GM06990 (cell line): ENCODE results near the gene SYNGR1.

Experiments used
- DNase-seq: peaks from one replicate; pipeline ENCODE4 v3.0.0-alpha.2; 2011; ENCODE audit not compliant: insufficient read length; ENCODE audit errors: extremely low read depth
- H3K27me3 ChIP-seq: replicated peaks from 2 replicates; pipeline ENCODE4 v1.6.0; 2011; ENCODE audit warnings: low read length; ENCODE audit not compliant: control insufficient read depth, insufficient read depth
- H3K36me3 ChIP-seq: 2 replicates; pipeline ENCODE4 v1.5.1; 2011; ENCODE audit warnings: low read length; ENCODE audit not compliant: control insufficient read depth, insufficient read depth
- H3K4me3 ChIP-seq: replicated peaks from 2 replicates; pipeline ENCODE4 v1.5.1; 2011; ENCODE audit warnings: low read depth, mild to moderate bottlenecking, control low read depth, low read length
- CTCF ChIP-seq: IDR thresholded peaks from 2 replicates; pipeline ENCODE4 v1.5.1; 2011; ENCODE audit warnings: low read length, control low read depth, mild to moderate bottlenecking, inconsistent platforms; ENCODE audit not compliant: insufficient read depth, poor library complexity, severe bottlenecking

Gene SYNGR1

GRCh38 chr22:39379756-39380730, 30.3 kb downstream of the SYNGR1 start:
- Histone ChIP-seq H3K27me3 (no peaks in the 10 kb centered on the region), H3K4me3 (no peak overlapping the region), H3K36me3 (no peaks in the 10 kb centered on the region)
- no peak for TF ChIP-seq CTCF
- no peak for DNase-seq

- TF ChIP-seq CTCF: no peak
- DNase-seq: no peak
- no peaks in the 10 kb centered on the region for H3K27me3 ChIP-seq
- no peak overlapping the region for H3K4me3 ChIP-seq
- H3K36me3 ChIP-seq: no peaks in the 10 kb centered on the region
These were observed 31.4 kb downstream of the SYNGR1 start for GRCh38 chr22:39381009-39381755.

- no peaks in the 10 kb centered on the region for H3K36me3 ChIP-seq
- no peaks in the 10 kb centered on the region for H3K27me3 ChIP-seq
- TF ChIP-seq CTCF: no peak
- no peak for DNase-seq
- no peak overlapping the region for H3K4me3 ChIP-seq
These were observed 32.1 kb downstream of the SYNGR1 start for GRCh38 chr22:39381930-39382329.

- H3K36me3 ChIP-seq: no peaks in the 10 kb centered on the region
- H3K4me3 ChIP-seq: no peak overlapping the region
- TF ChIP-seq CTCF: no peak
- DNase-seq: peak; percentile 65
- no peaks in the 10 kb centered on the region for H3K27me3 ChIP-seq
These were observed 32.6 kb downstream of the SYNGR1 start for GRCh38 chr22:39382410-39382809.

- Histone ChIP-seq H3K27me3 (no peaks in the 10 kb centered on the region), H3K4me3 (no peak overlapping the region), H3K36me3 (no peaks in the 10 kb centered on the region)
- DNase-seq: no peak
- no peak for TF ChIP-seq CTCF
These were observed 34.2 kb downstream of the SYNGR1 start for GRCh38 chr22:39383841-39384625.
